DOHH2 (cell line): ENCODE results near the gene GYG1.

Source experiments
- H3F3A ChIP-seq: fragments of 200-600 bp; sonication (generic), shearing (Covaris generic); 2 replicates; pipeline ENCODE4 v1.6.0; 2016; ENCODE audit warnings: antibody characterized with exemption, mild to moderate bottlenecking; ENCODE audit not compliant: control insufficient read depth, insufficient read depth
- H3K27ac ChIP-seq: fragments of 200-600 bp; sonication (generic); 2 replicates; pipeline ENCODE4 v1.5.1; 2014; ENCODE audit warnings: low read depth, mild to moderate bottlenecking, low read length, moderate library complexity
- H3K27me3 ChIP-seq: fragments of 200-600 bp; sonication (generic); 2 replicates; pipeline ENCODE4 v1.6.1; 2014; ENCODE audit warnings: mild to moderate bottlenecking, low read length, mixed read lengths; ENCODE audit not compliant: control insufficient read depth
- H3K36me3 ChIP-seq: fragments of 200-600 bp; sonication (generic); 2 replicates; pipeline ENCODE4 v1.6.1; 2014; ENCODE audit warnings: mild to moderate bottlenecking, low read length, moderate library complexity, mixed read lengths; ENCODE audit not compliant: control insufficient read depth
- H3K4me1 ChIP-seq: fragments of 200-600 bp; sonication (generic); 2 replicates; pipeline ENCODE4 v1.6.1; 2014; ENCODE audit warnings: mild to moderate bottlenecking, low read length, mixed read lengths; ENCODE audit not compliant: control insufficient read depth
- H3K4me2 ChIP-seq: fragments of 200-600 bp; sonication (generic); 2 replicates; pipeline ENCODE4 v1.6.0; 2014; ENCODE audit warnings: mild to moderate bottlenecking, low read length, moderate library complexity
- H3K4me3 ChIP-seq: fragments of 200-600 bp; sonication (generic); 2 replicates; pipeline ENCODE4 v1.5.1; 2014; ENCODE audit warnings: mild to moderate bottlenecking, low read length, mixed read lengths
- H3K79me2 ChIP-seq: fragments of 200-600 bp; sonication (generic); 2 replicates; pipeline ENCODE4 v1.6.1; 2014; ENCODE audit warnings: mild to moderate bottlenecking, low read length, mixed read lengths; ENCODE audit not compliant: control insufficient read depth
- H3K9me2 ChIP-seq: fragments of 200-600 bp; sonication (generic); replicated peaks from 2 replicates; pipeline ENCODE4 v1.6.1; 2014; ENCODE audit warnings: mild to moderate bottlenecking, low read length, mixed read lengths; ENCODE audit not compliant: control insufficient read depth
- H3K9me3 ChIP-seq: fragments of 200-600 bp; sonication (generic); 2 replicates; pipeline ENCODE4 v1.6.1; 2014; ENCODE audit warnings: antibody characterized with exemption, low read length, mixed read lengths; ENCODE audit not compliant: control insufficient read depth, insufficient read depth
- H4K20me1 ChIP-seq: fragments of 200-600 bp; sonication (generic); 2 replicates; pipeline ENCODE4 v1.6.0; 2014; ENCODE audit warnings: low read depth, mild to moderate bottlenecking, antibody characterized with exemption, low read length, moderate library complexity; ENCODE audit not compliant: control insufficient read depth, insufficient read depth
- EZH2phosphoT487 ChIP-seq: fragments of 200-600 bp; sonication (generic); IDR thresholded peaks from 2 replicates; pipeline ENCODE4 v1.6.1; 2017; ENCODE audit warnings: borderline replicate concordance, mild to moderate bottlenecking, antibody characterized with exemption, low read length, moderate library complexity, mixed read lengths
- TF ChIP-seq, protein P1 (sequence below): fragments of 200-600 bp; sonication (generic); IDR thresholded peaks from one replicate; pipeline ENCODE4 v1.5.1; 2014; ENCODE audit warnings: antibody characterized with exemption, mild to moderate bottlenecking, low read depth, low read length; ENCODE audit not compliant: poor library complexity, severe bottlenecking

The GYG1 gene

DNA sequence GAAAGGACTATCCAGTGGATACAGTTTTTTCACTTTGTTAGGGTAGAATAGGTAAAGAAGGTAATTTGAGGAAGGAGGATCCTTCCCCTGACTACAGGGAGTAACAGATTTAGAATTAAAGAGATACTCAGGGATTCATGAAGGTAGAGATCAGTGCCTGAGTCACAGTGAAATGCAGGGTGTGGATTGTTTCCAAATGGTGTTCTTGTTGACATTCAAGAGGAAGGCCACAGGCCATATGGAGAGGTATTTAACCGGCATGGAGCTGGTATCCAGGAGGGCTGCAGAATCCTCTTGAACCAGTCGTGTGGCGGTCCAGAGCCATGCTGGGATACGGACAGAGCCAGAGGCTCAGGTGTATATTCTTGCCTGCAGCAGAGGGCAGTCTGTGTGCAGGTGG, 28.2 kb downstream of the GYG1 start:
- Histone ChIP-seq H3K9me2 (no peaks in the 10 kb centered on the region), H3K4me1 (no peaks in the 10 kb centered on the region), H3F3A (no peaks in the 10 kb centered on the region), H3K27me3 (no peaks in the 10 kb centered on the region), H4K20me1 (no peaks in the 10 kb centered on the region), H3K36me3 (peaks cover 55% of the 10 kb centered on the region), H3K4me2 (no peak overlapping the region), H3K79me2 (no peaks in the 10 kb centered on the region), H3K4me3 (no peak overlapping the region), H3K9me3 (peaks cover 2% of the 10 kb centered on the region; the same call in 1 of the 2 replicates), H3K27ac (no peak overlapping the region)
- TF ChIP-seq, protein P1, sequence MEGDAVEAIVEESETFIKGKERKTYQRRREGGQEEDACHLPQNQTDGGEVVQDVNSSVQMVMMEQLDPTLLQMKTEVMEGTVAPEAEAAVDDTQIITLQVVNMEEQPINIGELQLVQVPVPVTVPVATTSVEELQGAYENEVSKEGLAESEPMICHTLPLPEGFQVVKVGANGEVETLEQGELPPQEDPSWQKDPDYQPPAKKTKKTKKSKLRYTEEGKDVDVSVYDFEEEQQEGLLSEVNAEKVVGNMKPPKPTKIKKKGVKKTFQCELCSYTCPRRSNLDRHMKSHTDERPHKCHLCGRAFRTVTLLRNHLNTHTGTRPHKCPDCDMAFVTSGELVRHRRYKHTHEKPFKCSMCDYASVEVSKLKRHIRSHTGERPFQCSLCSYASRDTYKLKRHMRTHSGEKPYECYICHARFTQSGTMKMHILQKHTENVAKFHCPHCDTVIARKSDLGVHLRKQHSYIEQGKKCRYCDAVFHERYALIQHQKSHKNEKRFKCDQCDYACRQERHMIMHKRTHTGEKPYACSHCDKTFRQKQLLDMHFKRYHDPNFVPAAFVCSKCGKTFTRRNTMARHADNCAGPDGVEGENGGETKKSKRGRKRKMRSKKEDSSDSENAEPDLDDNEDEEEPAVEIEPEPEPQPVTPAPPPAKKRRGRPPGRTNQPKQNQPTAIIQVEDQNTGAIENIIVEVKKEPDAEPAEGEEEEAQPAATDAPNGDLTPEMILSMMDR: no peak
- no peak for TF ChIP-seq EZH2phosphoT487

- no peaks in the 10 kb centered on the region for H3F3A ChIP-seq
- H3K4me2 ChIP-seq: no peak overlapping the region
- no peaks in the 10 kb centered on the region for H3K9me2 ChIP-seq
- TF ChIP-seq EZH2phosphoT487: no peak
- TF ChIP-seq, protein P1: no peak
- H4K20me1 ChIP-seq: no peaks in the 10 kb centered on the region
- peaks cover 58% of the 10 kb centered on the region for H3K36me3 ChIP-seq
- no peaks in the 10 kb centered on the region for H3K79me2 ChIP-seq
- peaks cover 3% of the 10 kb centered on the region; the same call in 1 of the 2 replicates for H3K9me3 ChIP-seq
- no peaks in the 10 kb centered on the region for H3K4me1 ChIP-seq
- H3K27ac ChIP-seq: no peak overlapping the region
- H3K27me3 ChIP-seq: no peaks in the 10 kb centered on the region
- H3K4me3 ChIP-seq: no peak overlapping the region
Measured at GRCh38 chr3:149020196-149020838, 29.0 kb downstream of the GYG1 start.

DNA sequence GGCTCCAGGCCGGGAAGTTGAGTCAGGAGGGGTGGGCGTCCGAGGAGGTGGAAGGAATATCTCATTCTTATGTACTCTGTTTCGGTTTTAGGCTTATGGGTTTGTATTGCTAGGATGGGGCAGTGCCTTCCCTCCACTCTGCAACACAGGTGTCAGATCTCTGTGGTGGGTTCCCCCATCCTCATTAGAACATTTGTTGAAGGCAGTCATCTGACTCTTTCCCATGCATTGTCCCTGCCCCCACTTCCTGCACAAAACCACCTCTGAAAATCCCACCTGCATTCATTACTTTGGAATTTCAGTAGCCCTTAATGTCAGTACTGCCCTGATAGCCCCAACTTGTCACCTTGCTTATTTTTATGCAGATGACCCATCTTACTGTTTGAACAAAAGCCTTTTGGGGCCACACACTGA, 29.5 kb downstream of the GYG1 start:
- no peaks in the 10 kb centered on the region for H3K79me2 ChIP-seq
- H3K27me3 ChIP-seq: no peaks in the 10 kb centered on the region
- TF ChIP-seq EZH2phosphoT487: no peak
- TF ChIP-seq, protein P1: no peak
- no peak overlapping the region for H3K4me2 ChIP-seq
- H3K9me2 ChIP-seq: no peaks in the 10 kb centered on the region
- no peak overlapping the region for H3K27ac ChIP-seq
- peaks cover 3% of the 10 kb centered on the region; the same call in 1 of the 2 replicates for H3K9me3 ChIP-seq
- no peaks in the 10 kb centered on the region for H3K4me1 ChIP-seq
- no peaks in the 10 kb centered on the region for H3F3A ChIP-seq
- no peak overlapping the region for H3K4me3 ChIP-seq
- H4K20me1 ChIP-seq: no peaks in the 10 kb centered on the region
- H3K36me3 ChIP-seq: peaks cover 58% of the 10 kb centered on the region
